22Rv1 (cell line): ENCODE data around the gene ESM1.

Experiments
- H3K27ac ChIP-seq: fragments of 450-650 bp; 2 replicates; pipeline ENCODE4 v1.5.1; 2017
- ZFX ChIP-seq: fragments of 450-650 bp; IDR thresholded peaks from 2 replicates; pipeline ENCODE4 v1.6.1; 2017; ENCODE audit warnings: antibody characterized with exemption, borderline replicate concordance
- TF ChIP-seq, protein P1 (sequence below): fragments of 450-650 bp; IDR thresholded peaks from 2 replicates; pipeline ENCODE4 v1.5.1; 2017; ENCODE audit warnings: mild to moderate bottlenecking

ESM1 gene

DNA sequence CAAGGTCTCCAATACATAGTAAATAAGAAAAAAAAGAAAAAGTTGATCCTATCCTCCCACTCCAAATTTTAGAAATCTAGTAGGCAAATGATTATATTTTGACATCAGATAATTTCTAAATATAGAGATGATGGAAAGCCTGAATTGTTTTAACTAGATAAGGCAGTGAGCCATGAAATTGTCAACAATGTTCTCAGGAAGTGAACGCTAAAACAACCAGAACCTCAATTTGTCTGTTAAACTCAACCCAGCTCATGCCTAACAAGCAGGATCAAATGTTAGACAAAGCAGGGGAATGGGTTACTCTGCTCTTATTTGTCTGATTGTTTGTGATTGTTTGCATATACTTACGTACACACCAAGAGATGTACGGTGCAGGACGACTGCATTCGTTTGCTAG, 49.2 kb downstream of the ESM1 start:
- no peak overlapping the region for H3K27ac ChIP-seq
- TF ChIP-seq, protein P1, sequence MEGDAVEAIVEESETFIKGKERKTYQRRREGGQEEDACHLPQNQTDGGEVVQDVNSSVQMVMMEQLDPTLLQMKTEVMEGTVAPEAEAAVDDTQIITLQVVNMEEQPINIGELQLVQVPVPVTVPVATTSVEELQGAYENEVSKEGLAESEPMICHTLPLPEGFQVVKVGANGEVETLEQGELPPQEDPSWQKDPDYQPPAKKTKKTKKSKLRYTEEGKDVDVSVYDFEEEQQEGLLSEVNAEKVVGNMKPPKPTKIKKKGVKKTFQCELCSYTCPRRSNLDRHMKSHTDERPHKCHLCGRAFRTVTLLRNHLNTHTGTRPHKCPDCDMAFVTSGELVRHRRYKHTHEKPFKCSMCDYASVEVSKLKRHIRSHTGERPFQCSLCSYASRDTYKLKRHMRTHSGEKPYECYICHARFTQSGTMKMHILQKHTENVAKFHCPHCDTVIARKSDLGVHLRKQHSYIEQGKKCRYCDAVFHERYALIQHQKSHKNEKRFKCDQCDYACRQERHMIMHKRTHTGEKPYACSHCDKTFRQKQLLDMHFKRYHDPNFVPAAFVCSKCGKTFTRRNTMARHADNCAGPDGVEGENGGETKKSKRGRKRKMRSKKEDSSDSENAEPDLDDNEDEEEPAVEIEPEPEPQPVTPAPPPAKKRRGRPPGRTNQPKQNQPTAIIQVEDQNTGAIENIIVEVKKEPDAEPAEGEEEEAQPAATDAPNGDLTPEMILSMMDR = no peak
- no peak for TF ChIP-seq ZFX

DNA sequence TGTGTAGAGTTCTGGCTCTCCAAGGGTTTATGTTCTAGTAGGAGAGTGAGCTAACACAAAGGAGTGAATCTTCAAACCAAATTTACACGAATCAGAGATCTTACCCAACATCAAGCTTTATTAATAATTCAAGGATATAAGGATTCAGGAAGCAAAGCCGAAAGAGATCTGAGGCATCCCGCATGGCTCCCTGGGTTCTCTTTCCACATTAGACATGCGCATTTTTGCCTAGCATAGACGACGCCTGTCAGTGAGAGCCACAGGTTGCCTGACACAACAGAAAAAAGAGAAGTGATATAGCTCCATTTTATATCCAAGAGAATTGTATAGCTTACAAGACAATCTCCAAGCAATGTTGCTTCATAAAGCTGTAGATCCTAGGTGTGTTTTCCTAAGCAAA, 52.6 kb downstream of the ESM1 start:
- no peak overlapping the region for H3K27ac ChIP-seq
- TF ChIP-seq, protein P1 = no peak
- TF ChIP-seq ZFX = no peak

DNA sequence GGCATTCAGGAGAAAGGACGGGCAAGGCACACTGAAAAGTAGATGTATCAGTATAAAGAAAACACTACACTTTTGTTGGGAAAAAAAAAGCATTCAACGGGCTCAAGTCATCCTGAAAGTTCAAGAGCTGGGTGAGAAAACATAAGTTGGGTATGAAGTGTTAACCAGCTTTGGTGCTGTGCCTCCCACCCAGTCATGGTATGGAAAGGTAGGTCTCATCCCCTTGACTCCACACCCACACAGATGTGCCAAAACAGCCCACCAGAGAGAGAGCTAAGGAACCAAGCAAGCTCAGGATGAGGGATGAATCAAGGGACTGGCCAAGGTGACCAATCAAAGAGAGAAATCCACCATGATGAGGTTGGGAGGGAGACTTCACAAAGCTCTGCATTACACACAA, 54.7 kb downstream of the ESM1 start:
- no peak overlapping the region for H3K27ac ChIP-seq
- TF ChIP-seq, protein P1 = no peak
- TF ChIP-seq ZFX = no peak
